H9 (cell line): ENCODE data around the gene WRAP53. TPM values are rescaled to one million over a fixed set of nuclear protein-coding genes. Genes with fewer than 3 reads are reported as not detected.

Source experiments
- DNase-seq: peaks from one replicate; pipeline ENCODE4 v3.0.0-alpha.2; 2017
- H2AFZ ChIP-seq: one replicate; pipeline ENCODE4 v1.6.1; 2013; ENCODE audit warnings: mild to moderate bottlenecking, low read length, control low read depth, moderate library complexity
- H2AK5ac ChIP-seq: 2 replicates; pipeline ENCODE4 v1.6.1; 2013; ENCODE audit warnings: low read length, control low read depth, mixed read lengths; ENCODE audit not compliant: insufficient read length
- H2BK120ac ChIP-seq: one replicate; pipeline ENCODE4 v1.6.1; 2013; ENCODE audit warnings: low read depth, mild to moderate bottlenecking, low read length, control low read depth, inconsistent platforms; ENCODE audit not compliant: poor library complexity, severe bottlenecking
- H2BK12ac ChIP-seq: 2 replicates; pipeline ENCODE4 v1.6.1; 2013; ENCODE audit warnings: low read length, control low read depth, mixed read lengths, low read depth; ENCODE audit not compliant: insufficient read length
- H2BK15ac ChIP-seq: 2 replicates; pipeline ENCODE4 v1.6.1; 2013; ENCODE audit warnings: low read depth, low read length, control low read depth
- H2BK20ac ChIP-seq: one replicate; pipeline ENCODE4 v1.6.1; 2013; ENCODE audit warnings: low read depth, mild to moderate bottlenecking, low read length, control low read depth, inconsistent platforms; ENCODE audit not compliant: poor library complexity, severe bottlenecking
- H2BK5ac ChIP-seq: 2 replicates; pipeline ENCODE4 v1.6.1; 2013; ENCODE audit warnings: low read length, control low read depth, mixed read lengths; ENCODE audit not compliant: insufficient read length
- H3K14ac ChIP-seq: 2 replicates; pipeline ENCODE4 v1.6.1; 2013; ENCODE audit warnings: low read length, control low read depth; ENCODE audit not compliant: insufficient read depth
- H3K18ac ChIP-seq: 2 replicates; pipeline ENCODE4 v1.6.1; 2013; ENCODE audit warnings: low read depth, mild to moderate bottlenecking, mixed read lengths, low read length, control low read depth; ENCODE audit not compliant: insufficient read length
- H3K23ac ChIP-seq: 2 replicates; pipeline ENCODE4 v1.6.1; 2013; ENCODE audit warnings: low read length, control low read depth, mixed read lengths, low read depth; ENCODE audit not compliant: insufficient read length
- H3K23me2 ChIP-seq: 2 replicates; pipeline ENCODE4 v1.6.1; 2013; ENCODE audit warnings: low read depth, mild to moderate bottlenecking, mixed read lengths, low read length, control low read depth; ENCODE audit not compliant: insufficient read length, poor library complexity, severe bottlenecking
- H3K27ac ChIP-seq: 2 replicates; pipeline ENCODE4 v1.5.1; 2013; ENCODE audit warnings: low read length, control low read depth, mixed read lengths, low read depth; ENCODE audit not compliant: insufficient read length
- H3K27me3 ChIP-seq: 2 replicates; pipeline ENCODE4 v1.6.1; 2013; ENCODE audit warnings: low read length, control low read depth, inconsistent platforms; ENCODE audit not compliant: insufficient read depth
- H3K4ac ChIP-seq: 2 replicates; pipeline ENCODE4 v1.6.1; 2013; ENCODE audit warnings: low read depth, mild to moderate bottlenecking, control low read depth, inconsistent platforms, low read length, moderate library complexity
- H3K4me1 ChIP-seq: 2 replicates; pipeline ENCODE4 v1.6.1; 2013; ENCODE audit warnings: low read length, control low read depth, inconsistent platforms; ENCODE audit not compliant: insufficient read depth
- H3K4me2 ChIP-seq: 2 replicates; pipeline ENCODE4 v1.6.1; 2013; ENCODE audit warnings: low read length, control low read depth, mixed read lengths; ENCODE audit not compliant: insufficient read length, insufficient read depth
- H3K56ac ChIP-seq: 2 replicates; pipeline ENCODE4 v1.6.1; 2013; ENCODE audit warnings: low read depth, mild to moderate bottlenecking, mixed read lengths, low read length, control low read depth; ENCODE audit not compliant: insufficient read length
- H3K79me1 ChIP-seq: 2 replicates; pipeline ENCODE4 v1.6.1; 2013; ENCODE audit warnings: low read depth, mild to moderate bottlenecking, moderate library complexity, low read length, control low read depth, inconsistent platforms; ENCODE audit not compliant: insufficient read depth, poor library complexity, severe bottlenecking
- H3K79me2 ChIP-seq: 2 replicates; pipeline ENCODE4 v1.6.1; 2013; ENCODE audit warnings: low read length, control low read depth, inconsistent platforms; ENCODE audit not compliant: insufficient read depth
- H3K9ac ChIP-seq: 2 replicates; pipeline ENCODE4 v1.6.1; 2013; ENCODE audit warnings: low read length, control low read depth, mixed read lengths; ENCODE audit not compliant: insufficient read length; ENCODE audit errors: extremely low read depth
- H3K9me3 ChIP-seq: one replicate; pipeline ENCODE4 v1.6.1; 2013; ENCODE audit warnings: low read depth, low read length, inconsistent platforms; ENCODE audit not compliant: control insufficient read depth
- H3T11ph ChIP-seq: one replicate; pipeline ENCODE4 v1.6.1; 2013; ENCODE audit warnings: mild to moderate bottlenecking, low read length, control low read depth, inconsistent platforms
- H4K20me1 ChIP-seq: one replicate; pipeline ENCODE4 v1.6.1; 2013; ENCODE audit not compliant: control insufficient read depth, insufficient read length, insufficient read depth
- H4K5ac ChIP-seq: 2 replicates; pipeline ENCODE4 v1.6.1; 2013; ENCODE audit warnings: low read depth, mild to moderate bottlenecking, mixed read lengths, low read length, control low read depth; ENCODE audit not compliant: insufficient read length
- H4K8ac ChIP-seq: replicated peaks from 2 replicates; pipeline ENCODE4 v1.6.1; 2013; ENCODE audit warnings: low read length, control low read depth, mixed read lengths, low read depth; ENCODE audit not compliant: insufficient read length
- H4K91ac ChIP-seq: 2 replicates; pipeline ENCODE4 v1.6.1; 2013; ENCODE audit warnings: low read depth, mild to moderate bottlenecking, moderate library complexity, mixed read lengths, low read length, control low read depth; ENCODE audit not compliant: insufficient read length
- H3K27ac Mint-ChIP-seq, 3 experiments: 2 replicates in 2 of 3; 3 replicates in 1 of 3; pipeline ENCODE4 v1.8.0; 2020 to 2021; ENCODE audit warnings: mixed read lengths in 3 of 3, mild to moderate bottlenecking in 1 of 3, moderate library complexity in 1 of 3
- H3K27me3 Mint-ChIP-seq: 2 replicates; pipeline ENCODE4 v1.8.0; 2021; ENCODE audit warnings: low read depth, mild to moderate bottlenecking, moderate library complexity, mixed read lengths
- H3K36me3 Mint-ChIP-seq, 3 experiments: 2 replicates in 2 of 3; 3 replicates in 1 of 3; pipeline ENCODE4 v1.8.0; 2020 to 2021; ENCODE audit warnings: low read depth in 3 of 3, mixed read lengths in 3 of 3; ENCODE audit not compliant: insufficient read depth in 1 of 3
- H3K4me1 Mint-ChIP-seq, 2 experiments: 2 replicates each; pipeline ENCODE4 v1.8.0; 2020; ENCODE audit warnings: mixed read lengths in 2 of 2
- H3K4me3 Mint-ChIP-seq, 2 experiments: 2 replicates in 1 of 2; 3 replicates in 1 of 2; pipeline ENCODE4 v1.8.0; 2020 to 2021; ENCODE audit warnings: mild to moderate bottlenecking in 2 of 2, mixed read lengths in 2 of 2, moderate library complexity in 1 of 2
- H3K9me3 Mint-ChIP-seq, 2 experiments: 2 replicates in 1 of 2; 3 replicates in 1 of 2; pipeline ENCODE4 v1.8.0; 2020; ENCODE audit warnings: mild to moderate bottlenecking in 2 of 2, mixed read lengths in 2 of 2, moderate library complexity in 1 of 2
- WGBS: extraction: QIAGEN DNeasy Blood & Tissue Kit; methylation state at CpG from one replicate; pipeline ENCODE4 v1.1.7; 2013; ENCODE audit warnings: missing lambda C conversion rate, low lambda C conversion rate, mixed read lengths; ENCODE audit not compliant: insufficient read length; ENCODE audit errors: extremely low coverage; 5-methylcytosine and 5-hydroxymethylcytosine counted together
- total RNA-seq: library from RNA; stranded (reverse); gene quantifications from 2 replicates; pipeline ENCODE4 v1.2.1, GENCODE V29; 2021
- TF ChIP-seq, protein P1 (sequence below): fragments of 200-600 bp; sonication (generic); conservative IDR thresholded peaks from 3 replicates; pipeline ENCODE4 v1.8.0; 2021; ENCODE audit warnings: antibody characterized with exemption, mild to moderate bottlenecking

Gene WRAP53
- total RNA-seq, 1 experiment from 2014 or later, result 27.0 TPM

DNA sequence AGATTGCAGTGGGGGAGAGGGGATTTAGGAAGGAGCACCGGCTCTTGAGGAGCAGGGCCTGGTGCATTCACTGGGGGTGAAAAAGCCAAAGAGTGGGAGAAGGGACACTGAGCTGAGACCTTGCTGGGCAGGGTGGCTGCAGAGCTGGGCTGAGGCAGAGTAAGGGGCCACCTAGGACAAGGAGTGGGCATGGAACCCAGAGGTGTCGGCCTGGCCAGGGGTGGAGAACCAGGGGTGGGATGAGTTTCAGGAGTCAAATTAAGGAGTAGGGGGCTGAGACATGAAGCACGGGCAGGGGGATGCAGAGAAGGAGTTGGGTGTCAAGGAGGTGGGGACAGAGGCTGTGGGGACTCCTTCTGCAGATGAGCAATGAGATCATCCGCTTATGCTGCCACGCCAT, 49.3 kb downstream of the WRAP53 start:
- H3K56ac ChIP-seq, result no peak overlapping the region
- H3K79me2 ChIP-seq, result no peaks in the 10 kb centered on the region
- H3K14ac ChIP-seq, result no peak overlapping the region
- H3K23me2 ChIP-seq, result no peaks in the 10 kb centered on the region
- no peak overlapping the region for H3K23ac ChIP-seq
- H3K4me1 ChIP-seq, result no peaks in the 10 kb centered on the region
- H3K27me3 ChIP-seq, result no peaks in the 10 kb centered on the region; the same call in 1 of the 2 replicates
- H2BK15ac ChIP-seq, result no peak overlapping the region
- no peak overlapping the region for H3T11ph ChIP-seq
- no peak overlapping the region for H2AFZ ChIP-seq
- H3K79me1 ChIP-seq, result no peaks in the 10 kb centered on the region
- no peaks in the 10 kb centered on the region for H3K9me3 ChIP-seq
- Mint-ChIP-seq H3K27me3 (peaks cover 65% of the 10 kb centered on the region), H3K4me3 (no peak overlapping the region), H3K4me1 (no peaks in the 10 kb centered on the region), H3K27ac (no peak overlapping the region), H3K36me3 (no peaks in the 10 kb centered on the region), H3K9me3 (no peaks in the 10 kb centered on the region; a peak in 1 of 5 replicates)
- no peaks in the 10 kb centered on the region for H4K20me1 ChIP-seq
- no peak overlapping the region for H3K18ac ChIP-seq
- no peak overlapping the region for H2BK120ac ChIP-seq
- no peak overlapping the region for H4K5ac ChIP-seq
- no peak overlapping the region for H3K4ac ChIP-seq
- no peak overlapping the region for H3K4me2 ChIP-seq
- TF ChIP-seq, protein P1, sequence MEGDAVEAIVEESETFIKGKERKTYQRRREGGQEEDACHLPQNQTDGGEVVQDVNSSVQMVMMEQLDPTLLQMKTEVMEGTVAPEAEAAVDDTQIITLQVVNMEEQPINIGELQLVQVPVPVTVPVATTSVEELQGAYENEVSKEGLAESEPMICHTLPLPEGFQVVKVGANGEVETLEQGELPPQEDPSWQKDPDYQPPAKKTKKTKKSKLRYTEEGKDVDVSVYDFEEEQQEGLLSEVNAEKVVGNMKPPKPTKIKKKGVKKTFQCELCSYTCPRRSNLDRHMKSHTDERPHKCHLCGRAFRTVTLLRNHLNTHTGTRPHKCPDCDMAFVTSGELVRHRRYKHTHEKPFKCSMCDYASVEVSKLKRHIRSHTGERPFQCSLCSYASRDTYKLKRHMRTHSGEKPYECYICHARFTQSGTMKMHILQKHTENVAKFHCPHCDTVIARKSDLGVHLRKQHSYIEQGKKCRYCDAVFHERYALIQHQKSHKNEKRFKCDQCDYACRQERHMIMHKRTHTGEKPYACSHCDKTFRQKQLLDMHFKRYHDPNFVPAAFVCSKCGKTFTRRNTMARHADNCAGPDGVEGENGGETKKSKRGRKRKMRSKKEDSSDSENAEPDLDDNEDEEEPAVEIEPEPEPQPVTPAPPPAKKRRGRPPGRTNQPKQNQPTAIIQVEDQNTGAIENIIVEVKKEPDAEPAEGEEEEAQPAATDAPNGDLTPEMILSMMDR, result no peak
- H4K91ac ChIP-seq, result no peak overlapping the region
- no peak overlapping the region for H2AK5ac ChIP-seq
- H2BK5ac ChIP-seq, result no peak overlapping the region
- no peak overlapping the region for H4K8ac ChIP-seq
- no peak overlapping the region for H3K27ac ChIP-seq
- no peak for DNase-seq
- no CpG with 5 or more reads among the region's 5 CpGs for WGBS
- no peak overlapping the region for H3K9ac ChIP-seq
- no peak overlapping the region for H2BK20ac ChIP-seq
- no peak overlapping the region for H2BK12ac ChIP-seq
